Heart right ventricle (tissue), 16 donors: ENCODE data around the gene CAPN5. TPM values are rescaled to one million over a fixed set of nuclear protein-coding genes. Genes with fewer than 3 reads are reported as not detected.

Experiments
- ATAC-seq, 8 donors: fragments of 200-7000 bp; cut with Tn5 transposase; one replicate each; pipeline ENCODE4 v1.9.1; 2020; ENCODE audit warnings: mild to moderate bottlenecking in 8 of 8, moderate library complexity in 8 of 8, moderate number of reproducible peaks in 1 of 8
- DNase-seq, 2 donors: peaks; one replicate each; pipeline ENCODE4 v3.0.0-alpha.2; 2020
- H3K27ac ChIP-seq, 10 donors: fragments of 200-600 bp; sonication (generic) in 2 of 10; one replicate each; pipeline versions ENCODE4 v1.5.0 to v1.8.0; 2020 to 2022; ENCODE audit warnings: mild to moderate bottlenecking in 3 of 10
- H3K27me3 ChIP-seq, 7 donors: fragments of 200-600 bp; one replicate each; pipeline ENCODE4 v1.8.0; 2021 to 2022; ENCODE audit warnings: mild to moderate bottlenecking in 2 of 7
- H3K36me3 ChIP-seq, 9 donors: fragments of 200-600 bp; sonication (generic) in 1 of 9; one replicate each; pipeline versions ENCODE4 v1.5.0 to v1.8.0; 2020 to 2022; ENCODE audit warnings: mild to moderate bottlenecking in 2 of 9
- H3K4me1 ChIP-seq, 9 donors: fragments of 200-600 bp; sonication (generic) in 1 of 9; one replicate each; pipeline versions ENCODE4 v1.5.0 to v1.8.0; 2020 to 2022; ENCODE audit warnings: mild to moderate bottlenecking in 4 of 9
- H3K4me3 ChIP-seq, 10 donors: fragments of 200-600 bp; sonication (generic) in 2 of 10; one replicate each; pipeline versions ENCODE4 v1.5.0 to v1.8.0; 2020 to 2022; ENCODE audit warnings: mild to moderate bottlenecking in 7 of 10, moderate library complexity in 2 of 10
- H3K9me3 ChIP-seq, 11 donors: fragments of 200-600 bp in 10 of 11; sonication (generic) in 2 of 11; one replicate each; pipeline versions ENCODE4 v1.5.0 to v1.8.0; 2013 to 2022; ENCODE audit warnings: mild to moderate bottlenecking in 2 of 11, control low read depth in 1 of 11, moderate library complexity in 1 of 11
- WGBS, 2 donors: extraction: QIAGEN DNeasy Blood & Tissue Kit; methylation state at CpG; one replicate each; pipeline ENCODE4 v1.1.7; 2013; ENCODE audit warnings: inconsistent platforms in 1 of 2; 5-methylcytosine and 5-hydroxymethylcytosine counted together
- intact Hi-C, 10 donors: fragments of 100-400 bp; cut with DNase I; formaldehyde crosslinking; loops; one replicate each; pipeline versions ENCODE4 v1.11.1 to v1.14.2; 2022
- polyA plus RNA-seq, 2 donors: library from polyadenylated mRNA; stranded (reverse); fragments of 200-250 nt; gene quantifications; one replicate each; pipeline ENCODE4 v1.2.3, GENCODE V29; 2013
- total RNA-seq, 10 donors: library from RNA; stranded (reverse); fragmentation: NEBNext Ultra II Directional in 3 of 10; extraction: Animal tissue kit (Norgen Biotek cat#: 25700) in 3 of 10; gene quantifications; one replicate each; pipeline versions ENCODE4 v1.2.1 to v1.2.4, GENCODE V29; 2021 to 2023
- TF ChIP-seq, protein P1 (sequence below), 9 donors: fragments of 200-600 bp; sonication (generic) in 2 of 9; IDR thresholded peaks; one replicate each; pipeline versions ENCODE4 v1.5.0 to v1.8.0; 2021 to 2022; ENCODE audit warnings: antibody characterized with exemption in 9 of 9, mild to moderate bottlenecking in 5 of 9, moderate library complexity in 1 of 9
- donor health status: Arrhythmogenic right ventricular cardiomyopathy.
- donor health status: ischemic (EF 13 %, LVEDD 7.1; RV severe dilation, severe dysfunction).
- donor health status: healthy with polysubstance abuse.
- donor health status: DM: no; HTN: yes; CAD: no.
- donor health status: DM: no; HTN: no; CAD: no.
- donor health status: ischemic (EF 25% LVEDD 6.9; RV normal size, moderate dysfunction).
- donor health status: ischemic (EF 25% LVEDD 5.7; RV mildly dilated, moderate dysfunction).
- donor health status: healthy.
- donor health status: DM: yes; HTN: yes; CAD: no.
- donor health status: Ischemic cardiomyopathy.
- donor health status: ischemic (EF 35%, LVEDD 5.7; RV mildly dilated, moderate dysfunction).
- donor health status: nonischemic (EF 11% LVEDD 7.7; RV severe dilation, severe dysfunction).
- donor health status: DM: yes; HTN: yes; CAD: no.
- donor health status: PGD.
- donor health status: ischemic (EF 29% LVEDD 5.4; RV normal size, mild dysfunction).
- donor health status: nonischemic (EF 23%, LVEDD 6.1; RV moderate dilation, normal function).

Gene CAPN5
- total and polyA plus RNA-seq, 12 donors: 1.8 to 3.6 (median 2.6) TPM

DNA sequence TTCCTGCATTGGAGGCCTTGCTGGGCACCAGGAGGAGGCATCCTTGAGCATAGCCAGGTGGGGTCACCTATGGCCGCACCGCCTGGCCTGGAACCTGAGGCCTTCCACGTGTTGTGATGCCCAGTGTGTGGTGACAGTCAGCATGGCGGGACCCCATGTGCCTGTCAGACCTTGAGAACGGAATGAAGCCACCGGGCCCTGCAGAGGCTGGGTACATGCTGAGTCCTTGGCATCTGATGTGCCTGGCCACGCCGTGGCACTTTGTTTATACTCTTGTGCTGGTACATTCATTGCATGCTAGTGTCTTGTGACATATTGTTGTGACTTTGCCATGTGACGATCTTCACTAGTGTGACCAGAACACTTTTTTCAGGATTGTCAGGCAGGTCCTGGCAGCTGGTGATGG is 52.8 kb downstream of the CAPN5 start:
- intact Hi-C loops: no loop called here
- H3K4me3 ChIP-seq: no peak overlapping the region
- TF ChIP-seq, protein P1, sequence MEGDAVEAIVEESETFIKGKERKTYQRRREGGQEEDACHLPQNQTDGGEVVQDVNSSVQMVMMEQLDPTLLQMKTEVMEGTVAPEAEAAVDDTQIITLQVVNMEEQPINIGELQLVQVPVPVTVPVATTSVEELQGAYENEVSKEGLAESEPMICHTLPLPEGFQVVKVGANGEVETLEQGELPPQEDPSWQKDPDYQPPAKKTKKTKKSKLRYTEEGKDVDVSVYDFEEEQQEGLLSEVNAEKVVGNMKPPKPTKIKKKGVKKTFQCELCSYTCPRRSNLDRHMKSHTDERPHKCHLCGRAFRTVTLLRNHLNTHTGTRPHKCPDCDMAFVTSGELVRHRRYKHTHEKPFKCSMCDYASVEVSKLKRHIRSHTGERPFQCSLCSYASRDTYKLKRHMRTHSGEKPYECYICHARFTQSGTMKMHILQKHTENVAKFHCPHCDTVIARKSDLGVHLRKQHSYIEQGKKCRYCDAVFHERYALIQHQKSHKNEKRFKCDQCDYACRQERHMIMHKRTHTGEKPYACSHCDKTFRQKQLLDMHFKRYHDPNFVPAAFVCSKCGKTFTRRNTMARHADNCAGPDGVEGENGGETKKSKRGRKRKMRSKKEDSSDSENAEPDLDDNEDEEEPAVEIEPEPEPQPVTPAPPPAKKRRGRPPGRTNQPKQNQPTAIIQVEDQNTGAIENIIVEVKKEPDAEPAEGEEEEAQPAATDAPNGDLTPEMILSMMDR (IDR thresholded peaks at IDR 0.05): no peak
- H3K36me3 ChIP-seq: peaks cover 0 to 54% (median 0%) of the 10 kb centered on the region in 9 donors
- no peaks in the 10 kb centered on the region for H3K9me3 ChIP-seq
- no peak for DNase-seq
- H3K27me3 ChIP-seq: no peaks in the 10 kb centered on the region
- no peak overlapping the region for H3K27ac ChIP-seq
- peak in 2 of 8 donors; percentile 13 to 88 for ATAC-seq
- H3K4me1 ChIP-seq: no peaks in the 10 kb centered on the region
- 85 to 88% methylated on average over 9 of the region's 9 CpGs for WGBS, 2 donors

- WGBS, 2 donors: 93 to 95% methylated on average over 19 of the region's 19 CpGs
- Histone ChIP-seq H3K36me3 (peaks cover 0 to 54% (median 0%) of the 10 kb centered on the region in 9 donors), H3K4me1 (no peaks in the 10 kb centered on the region), H3K9me3 (no peaks in the 10 kb centered on the region), H3K27ac (no peak overlapping the region), H3K4me3 (no peak overlapping the region), H3K27me3 (no peaks in the 10 kb centered on the region)
- ATAC-seq: no peak
- DNase-seq: no peak
- intact Hi-C loops: loop anchor here in 4 of 10 donors (10.0 kb wide), 3 partner anchors 76 to 434 kb away; no protein-coding TSS in a partner anchor
- TF ChIP-seq, protein P1 (IDR thresholded peaks at IDR 0.05): no peak
These were observed 53.8 kb downstream of the CAPN5 start for GRCh38 chr11:77120571-77120970.

DNA sequence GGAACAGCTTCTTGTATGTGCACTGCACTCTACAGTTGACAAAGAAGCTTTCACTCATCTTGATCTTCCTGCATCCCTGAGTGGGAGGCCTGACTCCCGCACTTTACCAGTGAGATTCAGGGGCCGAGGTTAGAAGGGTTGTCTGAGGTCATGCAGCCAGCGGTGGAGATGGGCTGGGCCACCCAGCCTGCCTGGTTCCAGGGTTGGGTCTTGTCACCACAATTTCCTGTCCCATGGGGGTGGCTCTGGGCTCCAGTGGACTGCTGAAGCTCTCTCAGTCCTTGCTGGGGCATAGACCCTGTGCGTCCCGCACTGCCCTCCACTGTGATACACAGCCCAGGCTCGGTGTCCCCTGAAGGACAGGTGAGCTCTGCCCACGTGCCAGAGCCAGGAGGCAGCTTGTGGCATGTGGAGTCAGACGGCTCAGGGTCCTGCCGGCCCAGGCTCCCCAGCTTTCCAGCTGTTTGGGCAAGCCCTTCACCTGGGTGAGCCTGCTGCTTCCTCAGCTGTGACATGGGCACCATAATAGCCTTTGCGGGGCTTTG is 54.4 kb downstream of the CAPN5 start:
- WGBS, 2 donors: 89 to 93% methylated on average over 10 of the region's 10 CpGs
- ATAC-seq: no peak
- Histone ChIP-seq H3K4me1 (no peaks in the 10 kb centered on the region), H3K27me3 (no peaks in the 10 kb centered on the region), H3K27ac (no peak overlapping the region), H3K4me3 (no peak overlapping the region), H3K36me3 (peaks cover 0 to 54% (median 0%) of the 10 kb centered on the region in 9 donors), H3K9me3 (no peaks in the 10 kb centered on the region)
- no peak for DNase-seq
- intact Hi-C loops: loop anchor here in 4 of 10 donors (10.0 kb wide), 3 partner anchors 76 to 434 kb away; no protein-coding TSS in a partner anchor
- TF ChIP-seq, protein P1 (IDR thresholded peaks at IDR 0.05): no peak

DNA sequence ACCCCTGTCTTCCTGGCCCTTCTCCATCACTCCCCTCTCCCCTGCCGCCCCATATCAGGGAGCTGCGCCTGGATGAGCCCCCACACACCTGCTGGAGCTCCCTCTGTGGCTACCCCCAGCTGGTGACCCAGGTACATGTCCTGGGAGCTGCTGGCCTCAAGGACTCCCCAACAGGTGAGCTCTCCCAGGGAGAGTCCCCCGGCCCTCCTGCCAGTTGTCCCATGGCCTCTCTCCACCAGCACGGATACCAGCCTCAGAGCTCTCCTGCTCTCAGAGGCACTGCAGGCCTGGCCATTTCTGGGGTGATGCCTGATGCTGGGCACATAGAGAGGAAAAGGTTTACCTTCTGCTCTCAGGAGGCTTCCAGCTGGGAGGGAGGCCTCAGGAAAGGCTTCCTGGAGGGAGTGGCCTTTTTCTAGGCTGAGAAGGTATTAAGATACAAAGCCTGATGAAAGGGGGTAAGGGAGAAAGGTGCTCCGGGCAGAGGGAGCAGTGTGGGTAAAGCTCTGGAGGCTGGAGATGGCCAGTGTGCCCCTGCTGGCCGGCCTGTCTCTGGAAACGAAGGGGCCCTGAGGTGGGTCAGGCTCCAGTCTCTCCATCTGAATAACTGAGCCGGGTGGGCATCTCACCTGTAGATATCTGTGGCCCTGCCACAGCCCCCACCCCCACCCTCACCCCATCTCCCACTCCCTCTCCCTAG is 55.3 kb downstream of the CAPN5 start:
- Histone ChIP-seq H3K27me3 (no peaks in the 10 kb centered on the region), H3K4me1 (peaks cover 0 to 5% (median 3%) of the 10 kb centered on the region in 9 donors), H3K27ac (no peak overlapping the region), H3K9me3 (no peaks in the 10 kb centered on the region), H3K36me3 (peaks cover 0 to 51% (median 0%) of the 10 kb centered on the region in 9 donors), H3K4me3 (no peak overlapping the region)
- 92 to 94% methylated on average over 8 of the region's 8 CpGs for WGBS, 2 donors
- intact Hi-C loops: loop anchor here in 4 of 10 donors (10.0 kb wide), 3 partner anchors 77 to 433 kb away; no protein-coding TSS in a partner anchor
- no peak for ATAC-seq
- no peak for DNase-seq
- TF ChIP-seq, protein P1 (IDR thresholded peaks at IDR 0.05): no peak
